Endothelial cell of umbilical vein (primary cell): ENCODE results near the gene THSD4. TPM values are rescaled to one million over a fixed set of nuclear protein-coding genes. Genes with fewer than 3 reads are reported as not detected.

Source experiments
- BruUV-seq: library from RNA; stranded (reverse); fragments of 400-500 nt; replicated peaks from 2 replicates; lab custom pipeline; 2021; lab: Mats Ljungman, UMichigan
- CTCF ChIA-PET: fragments of 300-600, 350-600 bp; sonication (Branson Sonifier 250); formaldehyde crosslinking; loops from one replicate; lab custom pipeline; 2021; ENCODE audit warnings: antibody characterized with exemption, inconsistent platforms; lab: Charles Lee
- POLR2A ChIA-PET: fragments of 300-600, 350-600 bp; sonication (Branson Sonifier 250); formaldehyde crosslinking; loops from one replicate; lab custom pipeline; 2021; ENCODE audit warnings: antibody characterized with exemption, inconsistent platforms; lab: Charles Lee
- DNase-seq: peaks from one replicate; pipeline ENCODE4 v3.0.0-alpha.2; 2011; ENCODE audit warnings: low read depth, low spot score
- FAIRE-seq: peaks from 2 replicates; lab custom pipeline; 2011; peaks lifted over from hg19 to GRCh38; lab: Jason Lieb, UNC
- H2AFZ ChIP-seq: 2 replicates; pipeline ENCODE4 v1.6.0; 2012; ENCODE audit warnings: low read depth, low read length, control low read depth, inconsistent platforms
- H3K27ac ChIP-seq: 2 replicates; pipeline ENCODE4 v1.5.1; 2011; ENCODE audit warnings: low read depth, mild to moderate bottlenecking, control low read depth, low read length, moderate library complexity; ENCODE audit not compliant: insufficient read depth
- H3K27me3 ChIP-seq, 2 experiments: 2 replicates each; pipeline versions ENCODE4 v1.6.0 to v1.6.1; 2011; ENCODE audit warnings: low read length in 2 of 2, mixed read lengths in 1 of 2; ENCODE audit not compliant: control insufficient read depth in 2 of 2, insufficient read depth in 2 of 2
- H3K36me3 ChIP-seq, 2 experiments: 2 replicates in 1 of 2; 3 replicates in 1 of 2; pipeline ENCODE4 v1.5.1; 2011; ENCODE audit warnings: low read length in 2 of 2, mild to moderate bottlenecking in 1 of 2, moderate library complexity in 1 of 2; ENCODE audit not compliant: control insufficient read depth in 2 of 2, insufficient read depth in 2 of 2; ENCODE audit errors: extremely low read depth in 1 of 2
- H3K4me1 ChIP-seq: 3 replicates; pipeline ENCODE4 v1.5.1; 2011; ENCODE audit warnings: mild to moderate bottlenecking, low read length; ENCODE audit not compliant: control insufficient read depth, insufficient read depth; ENCODE audit errors: extremely low read depth
- H3K4me2 ChIP-seq: 2 replicates; pipeline ENCODE4 v1.6.1; 2011; ENCODE audit warnings: low read length, control low read depth, mixed read lengths; ENCODE audit not compliant: insufficient read depth
- H3K4me3 ChIP-seq, 3 experiments: fragments of 200-600 bp in 1 of 3; sonication (generic), shearing (Covaris generic) in 1 of 3; replicated peaks in 1 of 3; 2 replicates each; pipeline ENCODE4 v1.5.1; 2011 to 2016; ENCODE audit warnings: control low read depth in 3 of 3, low read length in 3 of 3, mild to moderate bottlenecking in 2 of 3, inconsistent platforms in 1 of 3, low read depth in 1 of 3, moderate library complexity in 1 of 3; ENCODE audit not compliant: insufficient read depth in 1 of 3
- H3K79me2 ChIP-seq: 2 replicates; pipeline ENCODE4 v1.6.0; 2012; ENCODE audit warnings: low read length, inconsistent platforms; ENCODE audit not compliant: control insufficient read depth, insufficient read depth
- H3K9ac ChIP-seq: replicated peaks from 2 replicates; pipeline ENCODE3; 2011; ENCODE audit warnings: low read length, control low read depth; ENCODE audit not compliant: insufficient read depth; ENCODE audit errors: extremely low read depth
- H3K9me1 ChIP-seq: replicated peaks from 3 replicates; pipeline ENCODE4 v1.6.0; 2011; ENCODE audit warnings: mild to moderate bottlenecking, low read length; ENCODE audit not compliant: control insufficient read depth, insufficient read depth; ENCODE audit errors: extremely low read depth
- H3K9me3 ChIP-seq: replicated peaks from 2 replicates; pipeline ENCODE4 v1.5.1; 2012; ENCODE audit warnings: low read length, inconsistent platforms; ENCODE audit not compliant: control insufficient read depth, insufficient read depth
- H4K20me1 ChIP-seq: replicated peaks from 2 replicates; pipeline ENCODE3; 2011; ENCODE audit warnings: mild to moderate bottlenecking, low read length; ENCODE audit not compliant: control insufficient read depth, insufficient read depth; ENCODE audit errors: extremely low read depth
- EZH2 ChIP-seq: IDR thresholded peaks from 2 replicates; pipeline ENCODE4 v1.6.1; 2012; ENCODE audit warnings: borderline replicate concordance, low read depth, mild to moderate bottlenecking, moderate library complexity, low read length, inconsistent platforms; ENCODE audit not compliant: severe bottlenecking
- FOS ChIP-seq: IDR thresholded peaks from 2 replicates; pipeline ENCODE4 v1.6.1; 2011; ENCODE audit warnings: mild to moderate bottlenecking, low read length, moderate library complexity, borderline replicate concordance; ENCODE audit not compliant: insufficient read depth
- GATA2 ChIP-seq: IDR thresholded peaks from 2 replicates; pipeline ENCODE4 v1.7.0; 2011; ENCODE audit warnings: low read depth, mild to moderate bottlenecking, moderate library complexity, mixed read lengths, low read length; ENCODE audit not compliant: insufficient read length, insufficient read depth
- JUN ChIP-seq: IDR thresholded peaks from 2 replicates; pipeline ENCODE4 v1.6.1; 2011; ENCODE audit warnings: borderline replicate concordance, low read depth; ENCODE audit not compliant: insufficient read length, insufficient read depth
- MYC ChIP-seq: IDR thresholded peaks from one replicate; pipeline ENCODE4 v1.6.1; 2011; ENCODE audit warnings: mild to moderate bottlenecking, low read depth, low read length
- POLR2A ChIP-seq: IDR thresholded peaks from 2 replicates; pipeline ENCODE4 v1.6.1; 2012; ENCODE audit warnings: low read depth, mild to moderate bottlenecking, control low read depth, low read length
- POLR2AphosphoS5 ChIP-seq: IDR thresholded peaks from 2 replicates; pipeline ENCODE4 v1.6.1; 2012; ENCODE audit warnings: low read depth, mild to moderate bottlenecking, control low read depth, low read length, moderate library complexity; ENCODE audit not compliant: insufficient read depth
- dilution Hi-C: fragments of 300-500 bp; cut with MboI; formaldehyde crosslinking; loops from one replicate; pipeline ENCODE4 v1.15.0; 2019; ENCODE audit warnings: low sequenced_read_pairs; ENCODE audit not compliant: extremely low pct_ligation_motif_present
- intact Hi-C: fragments of 100-400 bp; cut with micrococcal nuclease; formaldehyde crosslinking; loops from one replicate; pipeline ENCODE4 v1.10.0; 2022
- polyA plus RNA-seq, 4 experiments: library from polyadenylated mRNA; depleted of rRNA in 3 of 4; stranded (reverse) in 3 of 4; unstranded in 1 of 4; fragments of >200 nt; gene quantifications; 2 replicates each; pipeline versions ENCODE4 v1.2.1 to v1.2.3, GENCODE V29; 2011 to 2012; ENCODE audit warnings: missing spikeins in 1 of 4
- total RNA-seq: library from RNA; stranded (reverse); gene quantifications from 2 replicates; pipeline ENCODE4 v1.2.3, GENCODE V29; 2021
- TF ChIP-seq, protein P1 (sequence below): IDR thresholded peaks from 2 replicates; pipeline ENCODE4 v1.6.1; 2011; ENCODE audit not compliant: insufficient read depth, insufficient read length
- TF ChIP-seq, protein P2 (sequence below), 2 donors: IDR thresholded peaks; 1 replicate in 1 of 2; 2 replicates in 1 of 2; pipeline ENCODE4 v1.5.1; 2011; ENCODE audit warnings: low read length in 2 of 2, mild to moderate bottlenecking in 2 of 2, moderate library complexity in 2 of 2, control low read depth in 1 of 2, inconsistent platforms in 1 of 2, low read depth in 1 of 2; ENCODE audit not compliant: insufficient read depth in 1 of 2; ENCODE audit errors: extremely low read depth in 1 of 2

Gene THSD4
- total and polyA plus RNA-seq, 2 donors (not counting 3 experiments of a cell fraction or from before 2014, with no cell fraction given): 9.9 to 25.4 TPM

DNA sequence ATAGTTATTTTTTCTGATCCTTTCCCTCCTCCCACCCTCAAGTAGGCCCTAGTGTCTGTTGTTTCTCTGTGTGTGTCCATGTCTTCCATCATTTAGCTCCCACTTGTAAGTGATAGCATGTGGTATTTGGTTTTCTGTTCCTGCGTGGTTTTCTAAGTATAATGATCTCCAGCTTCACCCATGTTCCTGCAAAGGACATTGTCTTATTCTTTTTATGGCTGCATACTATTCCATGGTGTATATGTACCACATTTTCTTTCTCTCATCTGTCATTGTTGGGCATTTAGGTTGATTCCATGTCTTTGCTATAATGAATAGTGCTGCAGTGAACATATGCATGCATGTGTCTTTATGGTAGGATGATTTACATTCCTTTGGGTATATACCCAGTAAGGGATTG, 549.4 kb downstream of the THSD4 start:
- intact Hi-C loops (no loop called here), dilution Hi-C loops (no loop called here)
- Histone ChIP-seq H4K20me1 (no peaks in the 10 kb centered on the region), H3K4me3 (no peak overlapping the region), H3K9me1 (no peaks in the 10 kb centered on the region), H3K79me2 (no peaks in the 10 kb centered on the region), H3K9ac (no peak overlapping the region), H3K27me3 (no peaks in the 10 kb centered on the region), H3K4me2 (no peak overlapping the region), H2AFZ (no peak overlapping the region), H3K36me3 (no peaks in the 10 kb centered on the region), H3K27ac (no peak overlapping the region), H3K4me1 (peaks cover 7% of the 10 kb centered on the region), H3K9me3 (no peaks in the 10 kb centered on the region)
- no peak for DNase-seq
- CTCF ChIA-PET: no interaction called here
- no peak for TF ChIP-seq JUN
- no peak for TF ChIP-seq EZH2
- TF ChIP-seq MYC: no peak
- TF ChIP-seq FOS: no peak
- TF ChIP-seq POLR2AphosphoS5: no peak
- TF ChIP-seq POLR2A: no peak
- TF ChIP-seq GATA2: no peak
- TF ChIP-seq, protein P1, sequence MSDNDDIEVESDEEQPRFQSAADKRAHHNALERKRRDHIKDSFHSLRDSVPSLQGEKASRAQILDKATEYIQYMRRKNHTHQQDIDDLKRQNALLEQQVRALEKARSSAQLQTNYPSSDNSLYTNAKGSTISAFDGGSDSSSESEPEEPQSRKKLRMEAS: no peak
- TF ChIP-seq, protein P2, sequence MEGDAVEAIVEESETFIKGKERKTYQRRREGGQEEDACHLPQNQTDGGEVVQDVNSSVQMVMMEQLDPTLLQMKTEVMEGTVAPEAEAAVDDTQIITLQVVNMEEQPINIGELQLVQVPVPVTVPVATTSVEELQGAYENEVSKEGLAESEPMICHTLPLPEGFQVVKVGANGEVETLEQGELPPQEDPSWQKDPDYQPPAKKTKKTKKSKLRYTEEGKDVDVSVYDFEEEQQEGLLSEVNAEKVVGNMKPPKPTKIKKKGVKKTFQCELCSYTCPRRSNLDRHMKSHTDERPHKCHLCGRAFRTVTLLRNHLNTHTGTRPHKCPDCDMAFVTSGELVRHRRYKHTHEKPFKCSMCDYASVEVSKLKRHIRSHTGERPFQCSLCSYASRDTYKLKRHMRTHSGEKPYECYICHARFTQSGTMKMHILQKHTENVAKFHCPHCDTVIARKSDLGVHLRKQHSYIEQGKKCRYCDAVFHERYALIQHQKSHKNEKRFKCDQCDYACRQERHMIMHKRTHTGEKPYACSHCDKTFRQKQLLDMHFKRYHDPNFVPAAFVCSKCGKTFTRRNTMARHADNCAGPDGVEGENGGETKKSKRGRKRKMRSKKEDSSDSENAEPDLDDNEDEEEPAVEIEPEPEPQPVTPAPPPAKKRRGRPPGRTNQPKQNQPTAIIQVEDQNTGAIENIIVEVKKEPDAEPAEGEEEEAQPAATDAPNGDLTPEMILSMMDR (IDR thresholded peaks at IDR 0.05; ENCODE audit: extremely low read depth in 1 of 2, insufficient read depth in 1 of 2, low read depth in 1 of 2, low read length in 2 of 2): no peak
- no peak for FAIRE-seq
- no TSS peak for BruUV-seq
- POLR2A ChIA-PET: no interaction called here
